Osteoblast (primary cell): ENCODE measurements around the gene DESI1. TPM values are rescaled to one million over a fixed set of nuclear protein-coding genes. Genes with fewer than 3 reads are reported as not detected.

ENCODE experiments used
- DNase-seq: peaks from one replicate; pipeline ENCODE4 v3.0.0; 2011; ENCODE audit warnings: low spot score, mixed read lengths; ENCODE audit not compliant: insufficient read length; ENCODE audit errors: missing footprints
- H2AFZ ChIP-seq: 2 replicates; pipeline ENCODE4 v1.6.0; 2011; ENCODE audit warnings: mild to moderate bottlenecking, low read length
- H3K27ac ChIP-seq: 2 replicates; pipeline ENCODE4 v1.5.1; 2011; ENCODE audit warnings: mild to moderate bottlenecking, low read depth, low read length, moderate library complexity
- H3K27me3 ChIP-seq: 2 replicates; pipeline ENCODE4 v1.6.0; 2012; ENCODE audit warnings: mild to moderate bottlenecking, control low read depth, inconsistent platforms, low read length, moderate library complexity; ENCODE audit not compliant: insufficient read depth
- H3K36me3 ChIP-seq: 2 replicates; pipeline ENCODE4 v1.5.1; 2011; ENCODE audit warnings: mild to moderate bottlenecking, low read length, control low read depth, moderate library complexity; ENCODE audit not compliant: insufficient read depth
- H3K4me1 ChIP-seq: 2 replicates; pipeline ENCODE4 v1.5.1; 2011; ENCODE audit warnings: mild to moderate bottlenecking, low read length, control low read depth, moderate library complexity; ENCODE audit not compliant: insufficient read depth
- H3K4me2 ChIP-seq: 2 replicates; pipeline ENCODE4 v1.6.0; 2011; ENCODE audit warnings: mild to moderate bottlenecking, low read length; ENCODE audit not compliant: insufficient read depth
- H3K4me3 ChIP-seq: fragments of 200-600 bp; sonication (generic); 3 replicates; pipeline ENCODE4 v1.5.1; 2012; ENCODE audit warnings: mild to moderate bottlenecking, low read length, inconsistent platforms; ENCODE audit not compliant: insufficient read depth
- H3K79me2 ChIP-seq: 2 replicates; pipeline ENCODE4 v1.6.0; 2012; ENCODE audit warnings: mild to moderate bottlenecking, low read length, control low read depth, inconsistent platforms; ENCODE audit not compliant: insufficient read depth
- H3K9me3 ChIP-seq: 2 replicates; pipeline ENCODE4 v1.5.1; 2011; ENCODE audit warnings: low read depth, low read length, control low read depth
- H4K20me1 ChIP-seq: 2 replicates; pipeline ENCODE4 v1.6.0; 2012; ENCODE audit warnings: mild to moderate bottlenecking, low read length, control low read depth; ENCODE audit not compliant: insufficient read depth
- total RNA-seq: library from RNA; depleted of rRNA; stranded (reverse); fragments of >200 nt; gene quantifications from 2 replicates; pipeline ENCODE4 v1.2.3, GENCODE V29; 2012
- TF ChIP-seq, protein P1 (sequence below): IDR thresholded peaks from 2 replicates; pipeline ENCODE4 v1.5.1; 2011; ENCODE audit warnings: mild to moderate bottlenecking, low read depth, low read length, moderate library complexity; ENCODE audit errors: extremely low read depth

The DESI1 gene
- total RNA-seq, 1 donor, result 16.3 TPM

DNA sequence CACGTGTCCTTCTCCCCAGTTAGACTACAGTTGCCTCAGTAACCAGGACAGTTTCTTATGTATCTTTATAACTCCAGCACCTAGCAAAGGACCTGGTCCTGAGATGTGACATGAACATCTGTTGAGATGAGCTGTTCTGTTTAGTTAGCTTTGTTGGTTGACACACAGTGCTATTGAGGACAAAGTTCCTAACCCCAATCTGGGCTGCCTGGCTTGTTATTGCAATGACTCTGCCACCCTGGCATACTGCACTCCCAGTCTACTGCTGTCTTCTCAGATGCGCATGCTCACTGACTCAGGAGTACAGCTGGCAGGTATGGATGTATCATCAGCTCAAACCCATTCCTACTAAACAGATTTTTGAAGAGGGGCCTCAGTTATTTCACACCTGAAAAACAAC, 7.4 kb downstream of the DESI1 start:
- Histone ChIP-seq H3K79me2 (peaks cover 60% of the 10 kb centered on the region), H3K4me1 (peaks cover 11% of the 10 kb centered on the region), H3K36me3 (peaks cover 5% of the 10 kb centered on the region), H3K4me2 (no peak overlapping the region), H3K4me3 (no peak overlapping the region), H3K27me3 (no peaks in the 10 kb centered on the region), H2AFZ (no peak overlapping the region), H3K27ac (peak overlapping the region; percentile 41), H4K20me1 (peaks cover 18% of the 10 kb centered on the region), H3K9me3 (no peaks in the 10 kb centered on the region)
- TF ChIP-seq, protein P1, sequence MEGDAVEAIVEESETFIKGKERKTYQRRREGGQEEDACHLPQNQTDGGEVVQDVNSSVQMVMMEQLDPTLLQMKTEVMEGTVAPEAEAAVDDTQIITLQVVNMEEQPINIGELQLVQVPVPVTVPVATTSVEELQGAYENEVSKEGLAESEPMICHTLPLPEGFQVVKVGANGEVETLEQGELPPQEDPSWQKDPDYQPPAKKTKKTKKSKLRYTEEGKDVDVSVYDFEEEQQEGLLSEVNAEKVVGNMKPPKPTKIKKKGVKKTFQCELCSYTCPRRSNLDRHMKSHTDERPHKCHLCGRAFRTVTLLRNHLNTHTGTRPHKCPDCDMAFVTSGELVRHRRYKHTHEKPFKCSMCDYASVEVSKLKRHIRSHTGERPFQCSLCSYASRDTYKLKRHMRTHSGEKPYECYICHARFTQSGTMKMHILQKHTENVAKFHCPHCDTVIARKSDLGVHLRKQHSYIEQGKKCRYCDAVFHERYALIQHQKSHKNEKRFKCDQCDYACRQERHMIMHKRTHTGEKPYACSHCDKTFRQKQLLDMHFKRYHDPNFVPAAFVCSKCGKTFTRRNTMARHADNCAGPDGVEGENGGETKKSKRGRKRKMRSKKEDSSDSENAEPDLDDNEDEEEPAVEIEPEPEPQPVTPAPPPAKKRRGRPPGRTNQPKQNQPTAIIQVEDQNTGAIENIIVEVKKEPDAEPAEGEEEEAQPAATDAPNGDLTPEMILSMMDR, result no peak
- no peak for DNase-seq

DNA sequence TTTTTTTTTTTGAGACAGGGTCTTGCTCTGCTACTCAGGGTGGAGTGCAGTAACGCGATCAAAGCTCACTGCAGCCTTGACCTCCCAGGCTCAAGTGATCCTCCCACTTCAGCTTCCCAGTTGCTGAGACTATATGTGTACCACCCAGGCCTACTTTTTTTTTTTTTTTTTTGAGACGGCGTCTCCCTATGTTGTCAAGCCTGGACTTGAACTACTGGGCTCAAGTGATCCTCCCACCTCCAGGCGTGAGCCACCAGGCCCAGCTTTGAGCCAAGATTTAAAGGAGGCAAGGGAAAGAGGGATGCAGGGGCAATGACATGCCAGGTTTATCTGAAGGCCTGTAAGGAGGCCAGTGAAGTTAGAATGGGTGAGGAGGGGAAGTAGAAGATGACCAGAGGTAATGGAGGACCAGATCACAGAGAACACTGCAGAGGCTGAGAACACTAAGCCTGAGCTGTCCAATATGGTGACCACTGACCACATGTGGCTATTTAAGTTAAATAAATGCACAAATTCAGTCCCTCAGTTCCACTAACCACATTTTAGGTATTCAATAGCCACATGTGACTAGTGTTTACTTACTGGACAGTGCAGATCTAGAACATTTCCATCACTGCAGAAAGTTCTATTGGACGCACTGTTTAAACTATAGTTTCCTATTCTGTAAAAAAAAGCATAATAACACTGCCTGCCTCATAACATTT, 8.1 kb downstream of the DESI1 start:
- Histone ChIP-seq H3K27ac (peak overlapping the region; percentile 17), H3K4me3 (no peak overlapping the region), H3K9me3 (no peaks in the 10 kb centered on the region), H3K4me2 (no peak overlapping the region), H3K4me1 (peaks cover 11% of the 10 kb centered on the region), H2AFZ (no peak overlapping the region), H3K79me2 (peaks cover 56% of the 10 kb centered on the region), H4K20me1 (peaks cover 20% of the 10 kb centered on the region), H3K27me3 (no peaks in the 10 kb centered on the region), H3K36me3 (peaks cover 5% of the 10 kb centered on the region)
- no peak for DNase-seq
- TF ChIP-seq, protein P1, result no peak

DNA sequence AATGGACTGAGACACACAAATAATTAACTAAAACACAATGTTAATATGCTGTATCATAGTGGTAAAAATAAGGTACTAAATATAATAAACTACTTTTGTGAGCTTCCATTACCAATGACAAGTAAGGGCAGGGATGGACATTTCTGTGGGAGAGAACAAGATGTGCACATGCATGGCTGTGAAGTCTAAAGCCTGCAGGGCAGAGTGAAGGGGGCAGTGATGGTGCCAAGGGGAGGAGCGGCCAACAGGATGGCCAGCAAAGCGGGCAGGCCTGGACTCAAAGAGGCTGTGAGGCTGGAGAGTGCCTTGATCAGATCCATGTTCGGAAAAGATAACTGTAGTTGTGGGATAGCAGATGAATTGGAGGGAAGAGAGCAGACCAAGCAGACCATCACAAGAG, 12.5 kb downstream of the DESI1 start:
- Histone ChIP-seq H2AFZ (no peak overlapping the region), H3K4me2 (no peak overlapping the region), H3K27ac (no peak overlapping the region), H3K79me2 (peaks cover 26% of the 10 kb centered on the region), H3K9me3 (no peaks in the 10 kb centered on the region), H3K4me1 (peaks cover 4% of the 10 kb centered on the region), H4K20me1 (peaks cover 12% of the 10 kb centered on the region), H3K36me3 (peaks cover 35% of the 10 kb centered on the region), H3K4me3 (no peak overlapping the region), H3K27me3 (no peaks in the 10 kb centered on the region)
- DNase-seq, result no peak
- TF ChIP-seq, protein P1, result no peak

DNA sequence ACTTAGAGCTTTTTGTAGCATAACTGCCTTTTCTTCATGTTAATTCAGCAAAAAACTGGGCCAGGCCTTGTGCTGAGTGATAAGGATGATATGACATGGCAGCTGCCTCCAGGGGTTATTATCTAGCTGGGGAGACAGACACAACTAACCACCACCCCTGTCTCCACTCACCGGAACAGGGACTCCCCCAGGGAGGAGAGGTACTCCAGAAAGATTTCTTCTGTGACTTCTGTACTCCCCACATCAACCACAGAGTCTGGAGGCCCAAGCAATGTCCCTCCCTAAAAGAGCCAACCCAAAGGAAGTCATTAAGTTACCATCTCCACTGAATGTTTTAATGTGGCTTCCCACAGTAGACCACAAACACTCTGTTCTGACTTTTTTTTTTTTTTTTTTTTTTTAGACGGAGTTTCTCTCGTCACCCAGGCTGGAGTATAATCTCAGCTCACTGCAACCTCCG, 16.9 kb downstream of the DESI1 start:
- Histone ChIP-seq H4K20me1 (peaks cover 3% of the 10 kb centered on the region), H3K36me3 (peaks cover 66% of the 10 kb centered on the region), H3K27ac (no peak overlapping the region), H3K9me3 (no peaks in the 10 kb centered on the region), H2AFZ (no peak overlapping the region), H3K4me3 (no peak overlapping the region), H3K4me2 (no peak overlapping the region), H3K79me2 (peaks cover 8% of the 10 kb centered on the region), H3K27me3 (no peaks in the 10 kb centered on the region), H3K4me1 (peaks cover under 1% of the 10 kb centered on the region)
- TF ChIP-seq, protein P1, result no peak
- DNase-seq, result no peak
